Uterus (tissue), 4 donors: ENCODE results near the gene IER5. TPM values are rescaled to one million over a fixed set of nuclear protein-coding genes. Genes with fewer than 3 reads are reported as not detected.

Source experiments
- DNase-seq, 2 donors: peaks; one replicate each; pipeline ENCODE4 v3.0.0-alpha.2; 2019 to 2020
- H3K27ac ChIP-seq, 2 donors: fragments of 200-600 bp; sonication (generic); 1 replicate in 1 of 2; 2 replicates in 1 of 2; pipeline ENCODE4 v1.5.1; 2016 to 2018
- H3K27me3 ChIP-seq, 2 donors: fragments of 200-600 bp; sonication (generic); one replicate each; pipeline ENCODE4 v1.5.1; 2018 to 2019; ENCODE audit warnings: control low read depth in 1 of 2
- H3K36me3 ChIP-seq, 2 donors: fragments of 200-600 bp; sonication (generic); one replicate each; pipeline ENCODE4 v1.5.1; 2019; ENCODE audit warnings: control low read depth in 1 of 2
- H3K4me1 ChIP-seq, 2 donors: fragments of 200-600 bp; sonication (generic); one replicate each; pipeline ENCODE4 v1.5.1; 2018 to 2019; ENCODE audit warnings: control low read depth in 1 of 2
- H3K4me3 ChIP-seq, 2 donors: fragments of 200-600 bp; sonication (generic); 1 replicate in 1 of 2; 2 replicates in 1 of 2; pipeline ENCODE4 v1.5.1; 2018 to 2019; ENCODE audit warnings: mild to moderate bottlenecking in 1 of 2
- H3K9me3 ChIP-seq, 2 donors: fragments of 200-600 bp; sonication (generic); one replicate each; pipeline ENCODE4 v1.5.1; 2019; ENCODE audit warnings: control low read depth in 1 of 2
- CTCF ChIP-seq, 4 experiments: fragments of 200-600 bp in 2 of 4; fragments of 450-650 bp in 2 of 4; sonication (generic) in 2 of 4; IDR thresholded peaks; one replicate each; pipeline ENCODE4 v1.5.1; 2016 to 2019; ENCODE audit warnings: antibody characterized with exemption in 4 of 4, mild to moderate bottlenecking in 2 of 4, moderate library complexity in 1 of 4
- POLR2A ChIP-seq, 2 donors: fragments of 450-650 bp; IDR thresholded peaks; one replicate each; pipeline ENCODE4 v1.6.1; 2016; ENCODE audit warnings: antibody characterized with exemption in 2 of 2, mild to moderate bottlenecking in 1 of 2, moderate library complexity in 1 of 2
- intact Hi-C: fragments of 100-400 bp; cut with DNase I; formaldehyde crosslinking; loops from one replicate; pipeline ENCODE4 v1.15.1; 2023; ENCODE audit warnings: low total_unique reads
- total RNA-seq, 4 donors: library from RNA; depleted of rRNA in 3 of 4; stranded (reverse); fragments of >200 nt in 3 of 4; gene quantifications; one replicate each; pipeline versions ENCODE4 v1.1.0 to v1.2.4, GENCODE V29; 2014 to 2023
- donor health status: DM: yes; HTN: yes; CAD: no.

IER5 gene
- total RNA-seq, 4 donors from 2014 or later = 19.4 to 34.8 (median 24.2) TPM

- Histone ChIP-seq H3K9me3 (no peaks in the 10 kb centered on the region), H3K4me1 (peaks cover 9 to 14% of the 10 kb centered on the region in 2 donors), H3K36me3 (no peaks in the 10 kb centered on the region), H3K27ac (peak overlapping the region in 1 of 2 donors; percentile 88), H3K27me3 (no peaks in the 10 kb centered on the region), H3K4me3 (no peak overlapping the region)
- intact Hi-C loops = no loop called here
- TF ChIP-seq CTCF (IDR thresholded peaks at IDR 0.05) (no peak), POLR2A (IDR thresholded peaks at IDR 0.05) (no peak)
- DNase-seq = no peak
Measured at GRCh38 chr1:181092883-181093458, 4.5 kb downstream of the IER5 start.

GRCh38 chr1:181094416-181095212, 6.1 kb downstream of the IER5 start:
- no peaks in the 10 kb centered on the region for H3K36me3 ChIP-seq
- H3K4me3 ChIP-seq = no peak overlapping the region
- intact Hi-C loops = no loop called here
- peak; percentile 66 to 69 for DNase-seq
- no peak for TF ChIP-seq CTCF (IDR thresholded peaks at IDR 0.05)
- TF ChIP-seq POLR2A (IDR thresholded peaks at IDR 0.05) = no peak
- no peaks in the 10 kb centered on the region for H3K9me3 ChIP-seq
- no peaks in the 10 kb centered on the region for H3K27me3 ChIP-seq
- H3K27ac ChIP-seq = peak overlapping the region; percentile 72 to 88
- H3K4me1 ChIP-seq = peaks cover 9 to 14% of the 10 kb centered on the region in 2 donors

GRCh38 chr1:181095260-181095659, 6.8 kb downstream of the IER5 start:
- intact Hi-C loops = no loop called here
- no peak overlapping the region for H3K4me3 ChIP-seq
- TF ChIP-seq CTCF (IDR thresholded peaks at IDR 0.05) (no peak), POLR2A (IDR thresholded peaks at IDR 0.05) (no peak)
- peak overlapping the region; percentile 72 to 88 for H3K27ac ChIP-seq
- no peaks in the 10 kb centered on the region for H3K27me3 ChIP-seq
- H3K9me3 ChIP-seq = no peaks in the 10 kb centered on the region
- peaks cover 9 to 17% of the 10 kb centered on the region in 2 donors for H3K4me1 ChIP-seq
- no peaks in the 10 kb centered on the region for H3K36me3 ChIP-seq
- DNase-seq = no peak

GRCh38 chr1:181095763-181096184, 7.3 kb downstream of the IER5 start:
- peaks cover 9 to 17% of the 10 kb centered on the region in 2 donors for H3K4me1 ChIP-seq
- H3K9me3 ChIP-seq = no peaks in the 10 kb centered on the region
- TF ChIP-seq CTCF (IDR thresholded peaks at IDR 0.05) = no peak
- TF ChIP-seq POLR2A (IDR thresholded peaks at IDR 0.05) = no peak
- no peak for DNase-seq
- no peaks in the 10 kb centered on the region for H3K27me3 ChIP-seq
- H3K36me3 ChIP-seq = no peaks in the 10 kb centered on the region
- intact Hi-C loops = no loop called here
- H3K4me3 ChIP-seq = no peak overlapping the region
- peak overlapping the region; percentile 72 to 88 for H3K27ac ChIP-seq

GRCh38 chr1:181097242-181097641, 8.7 kb downstream of the IER5 start:
- peak in 1 of 2 donors; percentile 39 for DNase-seq
- Histone ChIP-seq H3K4me1 (peaks cover 9 to 17% of the 10 kb centered on the region in 2 donors), H3K27ac (peak overlapping the region; percentile 72 to 88)

More at GRCh38 chr1:181097242-181097641, 8.7 kb downstream of the IER5 start:
- Histone ChIP-seq H3K27me3 (no peaks in the 10 kb centered on the region), H3K9me3 (no peaks in the 10 kb centered on the region), H3K4me3 (no peak overlapping the region), H3K36me3 (no peaks in the 10 kb centered on the region)
- intact Hi-C loops = no loop called here
- no peak for TF ChIP-seq POLR2A (IDR thresholded peaks at IDR 0.05)
- TF ChIP-seq CTCF (IDR thresholded peaks at IDR 0.05) = no peak
